ENCODE results near the gene ETNK2.
A peak's percentile ranks its signal among the peaks of the same experiment; 100 is the strongest.

The ETNK2 gene

GRCh38 chr1:204110894-204111633 lies 40.8 kb downstream of the ETNK2 start:
- Histone ChIP-seq H3K4me1 (ENCODE audit: insufficient read depth, insufficient read length) (peaks cover 36% of the 10 kb centered on the region), H3K27me3 (ENCODE audit: insufficient read depth, insufficient read length) (peaks cover 4% of the 10 kb centered on the region), H3K4me3 (ENCODE audit: insufficient read length, low read depth) (no peak overlapping the region), H3K36me3 (ENCODE audit: insufficient read depth, insufficient read length, low read length) (peaks cover 26% of the 10 kb centered on the region), H3K9me3 (ENCODE audit: insufficient read depth, low read length) (no peaks in the 10 kb centered on the region), H3K9ac (ENCODE audit: insufficient read length, low read depth) (no peak overlapping the region)
- no peak for DNase-seq (ENCODE audit: low read depth, low spot score)
- TF ChIP-seq SUZ12 (IDR thresholded peaks at IDR 0.05; ENCODE audit: extremely low read depth, insufficient read depth, insufficient read length) (no peak), ZNF274 (IDR thresholded peaks at IDR 0.05; ENCODE audit: low read depth, low read length) (no peak), YY1 (IDR thresholded peaks at IDR 0.05; ENCODE audit: insufficient read depth, insufficient read length) (no peak)

DNA sequence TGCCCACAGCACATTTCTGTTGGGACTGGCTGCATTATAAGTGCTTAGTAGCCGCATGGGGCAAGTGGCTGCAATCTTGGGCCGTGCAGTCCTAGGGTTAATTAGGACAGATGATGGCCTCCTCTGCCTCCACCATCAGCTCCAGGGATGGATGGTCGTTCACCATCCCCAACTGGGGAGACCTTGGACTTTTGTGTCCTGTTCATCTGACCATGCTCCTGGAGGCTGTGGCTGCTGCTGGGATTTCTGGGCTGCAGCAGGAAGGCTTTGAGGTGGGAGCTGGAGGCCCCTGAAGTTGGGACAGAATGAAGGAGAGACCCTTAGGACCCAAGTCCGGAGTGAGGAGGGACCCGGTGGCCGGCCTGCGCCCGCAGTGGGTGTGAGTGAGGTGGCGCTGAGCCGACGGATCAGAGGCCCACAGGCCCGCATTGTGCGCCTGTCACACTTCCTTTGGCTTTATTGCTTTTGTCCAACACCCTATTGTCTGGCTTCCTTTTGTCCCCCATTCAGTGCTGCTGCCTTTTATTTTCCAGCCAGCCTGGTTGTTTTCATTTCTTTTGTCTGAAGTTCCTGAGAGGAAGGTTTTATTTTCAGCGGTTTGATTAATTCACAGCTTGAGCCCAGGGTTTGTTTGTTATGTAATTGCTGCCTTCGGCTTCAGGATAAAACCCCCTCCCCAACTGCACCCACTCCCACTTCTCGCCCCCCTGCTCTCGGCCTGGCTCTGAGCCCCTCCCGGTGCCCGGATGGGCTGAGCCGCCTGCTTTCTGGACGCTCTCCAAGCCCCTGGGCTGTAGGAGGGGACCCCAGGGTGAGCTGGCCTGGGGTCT lies 43.3 kb downstream of the ETNK2 start:
- Histone ChIP-seq H3K36me3 (ENCODE audit: insufficient read depth, insufficient read length, low read length) (peaks cover 9% of the 10 kb centered on the region), H3K9me3 (ENCODE audit: insufficient read depth, low read length) (no peaks in the 10 kb centered on the region), H3K4me1 (ENCODE audit: insufficient read depth, insufficient read length) (peaks cover 40% of the 10 kb centered on the region), H3K27me3 (ENCODE audit: insufficient read depth, insufficient read length) (peaks cover 4% of the 10 kb centered on the region), H3K4me3 (ENCODE audit: insufficient read length, low read depth) (no peak overlapping the region), H3K9ac (ENCODE audit: insufficient read length, low read depth) (peak overlapping the region; percentile 47)
- TF ChIP-seq ZNF274 (IDR thresholded peaks at IDR 0.05; ENCODE audit: low read depth, low read length) (no peak), YY1 (IDR thresholded peaks at IDR 0.05; ENCODE audit: insufficient read depth, insufficient read length) (no peak), SUZ12 (IDR thresholded peaks at IDR 0.05; ENCODE audit: extremely low read depth, insufficient read depth, insufficient read length) (no peak)
- peak; percentile 94 for DNase-seq (ENCODE audit: low read depth, low spot score)

- Histone ChIP-seq H3K4me3 (ENCODE audit: insufficient read length, low read depth) (no peak overlapping the region), H3K9ac (ENCODE audit: insufficient read length, low read depth) (peak overlapping the region; percentile 47), H3K4me1 (ENCODE audit: insufficient read depth, insufficient read length) (peaks cover 39% of the 10 kb centered on the region), H3K36me3 (ENCODE audit: insufficient read depth, insufficient read length, low read length) (peaks cover 5% of the 10 kb centered on the region), H3K9me3 (ENCODE audit: insufficient read depth, low read length) (no peaks in the 10 kb centered on the region), H3K27me3 (ENCODE audit: insufficient read depth, insufficient read length) (peaks cover 4% of the 10 kb centered on the region)
- no peak for DNase-seq (ENCODE audit: low read depth, low spot score)
- TF ChIP-seq ZNF274 (IDR thresholded peaks at IDR 0.05; ENCODE audit: low read depth, low read length) (no peak), SUZ12 (IDR thresholded peaks at IDR 0.05; ENCODE audit: extremely low read depth, insufficient read depth, insufficient read length) (no peak), YY1 (IDR thresholded peaks at IDR 0.05; ENCODE audit: insufficient read depth, insufficient read length) (no peak)
These were observed 44.0 kb downstream of the ETNK2 start for GRCh38 chr1:204107892-204108291.

- Histone ChIP-seq H3K9me3 (ENCODE audit: insufficient read depth, low read length) (no peaks in the 10 kb centered on the region), H3K9ac (ENCODE audit: insufficient read length, low read depth) (no peak overlapping the region), H3K27me3 (ENCODE audit: insufficient read depth, insufficient read length) (peaks cover 4% of the 10 kb centered on the region), H3K4me3 (ENCODE audit: insufficient read length, low read depth) (no peak overlapping the region), H3K36me3 (ENCODE audit: insufficient read depth, insufficient read length, low read length) (peaks cover 3% of the 10 kb centered on the region), H3K4me1 (ENCODE audit: insufficient read depth, insufficient read length) (peaks cover 42% of the 10 kb centered on the region)
- TF ChIP-seq SUZ12 (IDR thresholded peaks at IDR 0.05; ENCODE audit: extremely low read depth, insufficient read depth, insufficient read length) (no peak), YY1 (IDR thresholded peaks at IDR 0.05; ENCODE audit: insufficient read depth, insufficient read length) (no peak), ZNF274 (IDR thresholded peaks at IDR 0.05; ENCODE audit: low read depth, low read length) (no peak)
- no peak for DNase-seq (ENCODE audit: low read depth, low spot score)
These were observed 45.0 kb downstream of the ETNK2 start for GRCh38 chr1:204106825-204107224.

DNA sequence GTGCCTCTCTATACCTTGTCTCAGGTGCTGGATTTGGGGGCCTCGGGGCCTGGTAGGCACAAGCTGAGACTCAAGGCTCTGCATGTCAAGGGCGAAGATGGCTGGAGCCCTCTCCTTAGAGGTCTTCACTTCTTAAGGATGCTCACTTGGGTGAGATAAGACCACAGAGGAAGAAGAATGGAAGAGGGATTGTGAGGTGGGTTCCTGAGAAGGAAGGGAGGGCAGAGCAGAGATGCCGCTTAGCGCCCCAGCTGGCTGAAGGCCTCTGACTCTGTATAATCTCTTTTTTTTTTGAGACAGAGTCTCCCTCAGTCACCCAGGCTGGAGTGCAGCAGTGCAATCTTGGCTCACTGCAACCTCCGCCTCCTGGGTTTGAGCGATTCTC lies 46.7 kb downstream of the ETNK2 start:
- no peak for DNase-seq (ENCODE audit: low read depth, low spot score)
- Histone ChIP-seq H3K4me3 (ENCODE audit: insufficient read length, low read depth) (no peak overlapping the region), H3K9me3 (ENCODE audit: insufficient read depth, low read length) (no peaks in the 10 kb centered on the region), H3K4me1 (ENCODE audit: insufficient read depth, insufficient read length) (peaks cover 46% of the 10 kb centered on the region), H3K9ac (ENCODE audit: insufficient read length, low read depth) (no peak overlapping the region), H3K36me3 (ENCODE audit: insufficient read depth, insufficient read length, low read length) (peaks cover 3% of the 10 kb centered on the region), H3K27me3 (ENCODE audit: insufficient read depth, insufficient read length) (peaks cover 4% of the 10 kb centered on the region)
- TF ChIP-seq ZNF274 (IDR thresholded peaks at IDR 0.05; ENCODE audit: low read depth, low read length) = no peak

DNA sequence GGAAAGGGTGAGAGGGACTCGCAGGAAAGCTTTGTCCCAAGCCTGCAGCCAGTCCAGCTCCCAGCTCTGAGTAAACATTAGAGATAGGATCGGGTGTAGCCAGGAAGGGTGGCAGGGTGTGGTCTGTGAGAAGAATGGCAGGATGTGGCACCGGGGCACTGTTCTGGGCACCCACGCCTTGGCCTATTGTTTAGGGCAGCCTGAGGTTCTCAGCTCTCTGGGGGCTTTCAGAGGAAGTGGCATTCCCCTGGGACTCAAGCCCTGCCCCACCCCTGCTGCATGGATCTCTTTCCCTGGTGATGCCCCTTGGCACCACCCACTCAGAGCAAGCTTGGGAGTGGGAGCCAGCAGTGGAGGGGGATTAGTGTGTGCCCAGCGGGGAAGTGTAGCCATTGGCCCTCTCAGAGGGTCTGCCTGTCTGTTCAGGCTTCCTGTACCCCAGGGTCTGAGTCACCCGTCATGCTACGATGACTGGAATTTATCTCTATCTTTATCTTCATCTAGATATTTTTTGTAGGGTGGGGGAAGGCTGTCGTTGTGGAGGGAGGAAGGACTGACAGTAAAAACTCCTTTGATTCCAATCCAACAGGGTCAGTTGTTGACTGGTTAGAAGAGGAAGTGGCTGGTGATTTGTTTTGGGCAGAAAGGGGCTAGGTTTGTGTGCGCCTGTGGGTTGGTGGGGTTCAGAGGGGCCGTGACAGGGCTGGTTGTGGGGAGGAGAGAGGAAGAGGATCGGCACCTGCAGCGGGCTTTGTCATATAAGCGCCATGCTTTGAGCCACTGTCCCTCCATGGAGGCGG lies 47.3 kb downstream of the ETNK2 start:
- Histone ChIP-seq H3K36me3 (ENCODE audit: insufficient read depth, insufficient read length, low read length) (peaks cover 3% of the 10 kb centered on the region), H3K9ac (ENCODE audit: insufficient read length, low read depth) (no peak overlapping the region), H3K4me1 (ENCODE audit: insufficient read depth, insufficient read length) (peaks cover 46% of the 10 kb centered on the region), H3K9me3 (ENCODE audit: insufficient read depth, low read length) (no peaks in the 10 kb centered on the region), H3K27me3 (ENCODE audit: insufficient read depth, insufficient read length) (peaks cover 4% of the 10 kb centered on the region), H3K4me3 (ENCODE audit: insufficient read length, low read depth) (no peak overlapping the region)
- TF ChIP-seq ZNF274 (IDR thresholded peaks at IDR 0.05; ENCODE audit: low read depth, low read length) = no peak
- no peak for TF ChIP-seq YY1 (IDR thresholded peaks at IDR 0.05; ENCODE audit: insufficient read depth, insufficient read length)
- no peak for TF ChIP-seq SUZ12 (IDR thresholded peaks at IDR 0.05; ENCODE audit: extremely low read depth, insufficient read depth, insufficient read length)
- no peak for DNase-seq (ENCODE audit: low read depth, low spot score)

DNA sequence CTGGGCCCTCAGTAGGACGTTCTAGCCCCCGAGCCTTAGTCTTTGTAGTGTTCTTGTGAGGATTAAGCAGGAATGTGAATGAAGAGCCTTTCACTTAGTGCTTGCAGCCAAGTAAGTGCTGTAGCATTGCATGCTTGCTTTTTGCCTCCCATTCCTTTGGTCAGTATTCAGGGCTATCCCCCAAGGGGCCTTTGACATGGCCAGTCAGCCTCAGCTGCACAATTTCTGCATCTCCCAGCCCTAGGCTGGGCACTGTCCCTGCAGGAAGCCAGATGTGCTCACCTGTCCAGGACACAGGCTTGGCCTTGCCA lies 48.5 kb downstream of the ETNK2 start:
- Histone ChIP-seq H3K9ac (ENCODE audit: insufficient read length, low read depth) (peak overlapping the region; percentile 47), H3K36me3 (ENCODE audit: insufficient read depth, insufficient read length, low read length) (peaks cover 3% of the 10 kb centered on the region), H3K9me3 (ENCODE audit: insufficient read depth, low read length) (no peaks in the 10 kb centered on the region), H3K4me1 (ENCODE audit: insufficient read depth, insufficient read length) (peaks cover 50% of the 10 kb centered on the region), H3K27me3 (ENCODE audit: insufficient read depth, insufficient read length) (peaks cover 4% of the 10 kb centered on the region), H3K4me3 (ENCODE audit: insufficient read length, low read depth) (no peak overlapping the region)
- no peak for DNase-seq (ENCODE audit: low read depth, low spot score)
- no peak for TF ChIP-seq ZNF274 (IDR thresholded peaks at IDR 0.05; ENCODE audit: low read depth, low read length)
- no peak for TF ChIP-seq YY1 (IDR thresholded peaks at IDR 0.05; ENCODE audit: insufficient read depth, insufficient read length)
- TF ChIP-seq SUZ12 (IDR thresholded peaks at IDR 0.05; ENCODE audit: extremely low read depth, insufficient read depth, insufficient read length) = no peak

All from NT2/D1 (cell line).